Ammon's horn (tissue), 1 donor: Measurements from ENCODE around the gene HMX3.

ENCODE experiments used
- DNase-seq: peaks from one replicate; pipeline ENCODE4 v3.0.0-alpha.2; 2016; ENCODE audit warnings: low spot score

Gene HMX3

DNA sequence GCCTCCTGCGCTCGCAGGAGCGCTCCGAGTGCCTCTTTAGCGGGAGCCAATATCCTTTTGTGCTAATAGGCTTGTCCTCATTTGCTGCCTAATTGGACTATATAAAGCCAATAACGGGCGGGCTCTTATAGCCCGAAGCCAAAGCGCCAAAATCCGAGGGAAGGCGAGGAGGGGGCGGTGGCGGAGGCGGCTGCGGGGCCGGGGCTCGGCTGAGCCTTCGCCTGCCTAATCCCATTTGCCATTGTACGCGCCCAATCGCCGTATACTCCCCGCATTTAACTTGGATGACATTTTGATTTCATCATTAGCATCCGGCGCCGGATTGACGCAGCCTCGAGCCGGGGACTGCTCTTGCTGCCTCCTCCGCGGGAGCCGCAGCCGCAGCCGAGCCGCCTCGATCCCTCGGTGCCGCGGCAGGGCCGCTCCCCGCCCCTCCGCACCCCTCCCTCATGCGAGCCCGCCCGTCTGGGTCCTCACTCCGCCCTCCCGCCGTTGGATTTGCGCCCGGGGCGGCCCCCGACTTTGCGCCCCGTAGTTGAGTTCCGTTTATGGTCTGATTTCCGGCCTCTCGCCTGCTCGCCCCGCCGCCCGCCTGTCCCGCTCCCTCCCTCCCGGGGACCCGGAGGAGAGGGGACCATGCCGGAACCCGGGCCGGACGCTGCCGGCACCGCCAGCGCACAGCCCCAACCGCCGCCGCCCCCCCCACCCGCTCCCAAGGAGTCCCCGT lies at the start of gene HMX3:
Gene HMX3 (plus strand): TSS at position 556 of the 727 bp plus-strand sequence. CDS start 81 bp downstream, at position 637.
- DNase-seq = no peak

GRCh38 chr10:123086281-123086680 lies 49.5 kb upstream of the HMX3 start:
- no peak for DNase-seq

GRCh38 chr10:123087348-123087747 lies 48.4 kb upstream of the HMX3 start:
- no peak for DNase-seq

DNA sequence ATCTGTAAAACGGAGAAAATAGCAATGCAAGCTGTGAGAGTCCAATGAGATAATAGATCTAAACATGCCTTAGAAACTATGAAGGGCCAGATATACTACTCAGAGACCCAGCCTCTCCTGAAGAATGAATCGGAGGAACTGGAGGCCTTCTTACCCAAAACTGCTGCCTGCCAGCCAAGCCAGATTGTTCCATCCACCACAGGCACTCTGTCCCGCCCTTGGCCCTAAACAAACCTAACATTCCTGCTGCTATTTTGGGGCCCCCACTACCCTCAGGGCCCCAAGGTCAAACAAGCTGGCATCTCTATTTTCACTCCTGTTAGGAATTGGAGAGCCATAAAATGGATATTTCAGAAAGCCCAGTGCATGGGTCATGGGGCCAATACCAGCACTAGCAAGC lies 48.0 kb upstream of the HMX3 start:
- no peak for DNase-seq

GRCh38 chr10:123092635-123093414 lies 42.9 kb upstream of the HMX3 start:
- DNase-seq = no peak

DNA sequence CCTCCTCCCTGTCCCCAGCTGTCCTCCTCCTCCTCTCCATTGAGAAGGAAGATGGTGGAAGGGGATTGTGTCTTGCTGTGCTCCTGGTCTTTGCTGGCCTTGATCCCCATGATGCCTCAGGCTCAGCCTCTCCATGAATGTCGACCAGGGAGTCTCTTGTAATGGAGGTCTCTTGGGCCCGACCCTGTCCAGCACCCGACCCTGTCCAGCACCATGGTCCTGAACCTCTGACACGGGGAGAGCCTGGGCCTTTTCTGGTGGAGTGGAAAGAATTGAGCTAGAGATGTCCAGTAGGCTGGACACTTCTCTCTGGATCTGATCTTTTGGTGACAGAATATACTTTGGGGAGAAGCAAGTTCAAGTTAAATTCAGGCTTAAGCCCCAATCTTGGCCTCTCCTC lies 42.3 kb upstream of the HMX3 start:
- no peak for DNase-seq

DNA sequence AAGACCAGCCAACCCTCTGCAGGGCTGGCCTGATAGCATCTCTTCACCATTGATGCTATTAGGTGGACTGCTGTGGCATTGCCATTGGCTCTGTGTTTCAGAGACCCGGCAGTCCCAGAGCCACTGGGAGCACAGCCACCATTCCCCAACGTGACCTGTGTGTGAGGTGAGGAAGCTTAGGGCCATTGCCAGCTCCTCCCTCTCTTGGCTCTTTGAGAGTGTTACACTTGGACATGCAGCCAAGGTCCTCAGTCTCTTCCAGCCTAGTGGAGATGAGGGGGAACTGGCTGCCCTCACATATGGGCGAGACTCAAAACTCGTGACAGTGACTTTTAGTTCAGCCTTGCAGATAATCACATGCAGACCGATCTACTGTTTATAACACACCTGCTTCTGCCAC lies 39.3 kb upstream of the HMX3 start:
- peak; percentile 18 for DNase-seq

GRCh38 chr10:123097039-123097438 lies 38.7 kb upstream of the HMX3 start:
- no peak for DNase-seq

GRCh38 chr10:123100030-123100762 lies 35.6 kb upstream of the HMX3 start:
- DNase-seq = no peak

DNA sequence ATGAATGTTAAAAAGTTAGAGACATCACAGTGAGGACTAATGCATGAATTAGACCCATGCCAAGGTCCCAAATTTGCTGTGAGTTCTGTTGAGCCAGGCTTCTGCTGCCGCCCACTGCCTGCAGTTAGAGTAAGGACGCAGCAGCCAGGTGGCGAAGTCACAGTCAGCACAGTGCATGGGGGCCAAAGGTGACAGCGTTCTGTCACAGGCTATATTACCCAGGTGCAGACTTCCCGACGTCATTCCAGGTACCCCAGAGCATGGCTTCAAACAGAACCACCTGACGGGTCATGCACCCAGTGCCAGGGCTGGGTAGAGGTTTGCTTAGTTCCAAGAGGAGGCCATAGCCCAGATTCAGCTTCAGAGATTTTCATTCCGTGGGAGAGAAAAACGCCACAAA lies 33.9 kb upstream of the HMX3 start:
- DNase-seq = no peak

- DNase-seq = no peak
These were observed 33.1 kb upstream of the HMX3 start for GRCh38 chr10:123102673-123103072.

DNA sequence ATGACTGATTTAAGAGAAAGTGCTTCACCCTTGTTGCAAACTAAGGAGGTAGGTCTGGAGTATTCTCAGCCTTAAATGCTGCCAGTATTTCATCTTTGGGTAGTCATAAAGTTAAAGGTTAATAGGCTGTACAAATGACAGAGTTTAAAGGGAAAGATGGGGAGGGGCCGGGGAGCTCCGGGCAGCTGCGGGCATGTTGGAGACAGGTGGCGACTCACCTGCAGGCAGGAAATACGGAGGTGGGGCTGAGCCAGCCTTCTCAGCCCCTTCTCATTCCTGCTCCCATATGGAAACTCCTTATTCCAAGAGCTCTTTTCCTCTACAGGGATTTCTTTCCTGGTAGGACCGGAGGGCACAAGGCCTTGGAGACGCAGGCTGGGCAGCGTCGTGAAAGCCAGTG lies 31.8 kb upstream of the HMX3 start:
- DNase-seq = no peak

DNA sequence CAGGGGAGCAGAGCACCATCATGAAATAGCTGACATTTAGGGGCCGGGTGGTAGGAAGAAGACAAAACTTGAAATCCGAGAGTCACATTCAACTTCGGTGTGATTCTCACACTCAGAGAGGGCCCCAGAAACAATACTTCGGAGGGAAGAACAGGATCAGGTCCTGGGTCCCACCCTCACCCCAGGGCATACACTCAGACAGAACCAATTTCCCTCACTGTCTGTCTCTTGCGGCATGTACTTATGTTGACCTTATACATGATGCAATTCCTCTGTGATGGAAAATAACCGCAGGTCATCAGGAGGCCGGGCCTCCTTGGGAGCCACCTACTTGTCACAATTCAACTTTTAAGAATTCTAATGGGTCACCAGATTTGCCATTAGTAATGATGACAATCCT lies 26.3 kb upstream of the HMX3 start:
- no peak for DNase-seq

DNA sequence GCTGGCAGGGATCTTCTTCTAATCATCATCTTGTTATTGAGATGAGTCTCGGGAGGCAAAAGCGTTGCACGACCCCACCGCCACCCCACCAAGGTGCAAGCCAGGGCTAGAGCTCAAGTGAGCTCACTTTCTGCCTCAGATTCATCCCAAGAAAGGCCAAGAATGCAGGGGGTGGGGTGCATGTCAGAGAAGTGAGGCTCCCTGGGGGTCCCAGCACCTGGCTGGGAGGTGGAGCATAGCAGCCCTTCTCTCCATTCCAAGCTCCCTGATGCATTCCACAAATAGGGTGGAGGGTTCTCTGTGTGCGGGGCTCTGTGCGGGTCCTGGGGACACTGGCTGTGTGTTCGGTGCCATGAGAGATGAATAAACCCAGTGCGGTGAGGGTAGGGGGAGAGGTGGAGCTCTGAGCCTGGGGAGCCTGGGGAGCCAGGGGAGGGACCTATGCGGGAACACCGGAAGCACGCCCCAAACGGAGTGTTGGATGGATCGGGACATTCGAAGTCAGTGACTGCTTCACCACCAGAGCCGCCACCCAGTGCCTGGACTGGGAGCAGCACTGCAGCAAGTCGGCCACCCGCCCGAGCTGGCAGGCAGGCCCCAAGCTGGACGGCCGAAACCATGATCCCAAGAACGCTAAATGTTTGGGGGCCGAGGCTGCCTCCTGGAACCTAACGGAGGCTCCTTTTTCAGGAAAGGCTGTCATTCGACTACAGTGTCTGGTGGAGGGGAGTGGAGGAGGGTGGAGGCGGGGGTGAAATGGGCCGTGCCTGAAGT lies 17.9 kb upstream of the HMX3 start:
- DNase-seq = peak; percentile 38

DNA sequence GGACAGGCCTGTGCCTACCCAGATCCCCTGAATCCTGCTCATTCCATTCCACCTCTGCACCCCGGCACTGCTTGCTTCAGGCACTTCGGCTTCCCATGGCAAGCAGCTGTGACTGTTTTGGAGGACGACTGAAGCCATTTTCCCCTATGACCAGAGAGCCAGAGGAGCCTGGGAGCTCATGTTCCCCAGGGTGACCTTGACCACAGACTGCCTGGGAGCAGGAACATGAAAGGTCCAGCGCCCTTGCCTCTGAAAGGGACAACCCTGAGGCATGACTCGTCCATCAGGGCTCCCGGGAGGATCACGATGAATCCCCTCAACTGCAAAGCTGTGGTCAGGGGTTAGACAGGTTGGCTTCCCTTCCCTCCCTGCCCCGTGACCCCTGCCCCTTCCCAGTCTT lies 16.7 kb upstream of the HMX3 start:
- DNase-seq = no peak

- no peak for DNase-seq
These were observed 9.5 kb upstream of the HMX3 start for GRCh38 chr10:123126246-123126645.

- DNase-seq = no peak
These were observed 6.0 kb upstream of the HMX3 start for GRCh38 chr10:123129618-123130271.

DNA sequence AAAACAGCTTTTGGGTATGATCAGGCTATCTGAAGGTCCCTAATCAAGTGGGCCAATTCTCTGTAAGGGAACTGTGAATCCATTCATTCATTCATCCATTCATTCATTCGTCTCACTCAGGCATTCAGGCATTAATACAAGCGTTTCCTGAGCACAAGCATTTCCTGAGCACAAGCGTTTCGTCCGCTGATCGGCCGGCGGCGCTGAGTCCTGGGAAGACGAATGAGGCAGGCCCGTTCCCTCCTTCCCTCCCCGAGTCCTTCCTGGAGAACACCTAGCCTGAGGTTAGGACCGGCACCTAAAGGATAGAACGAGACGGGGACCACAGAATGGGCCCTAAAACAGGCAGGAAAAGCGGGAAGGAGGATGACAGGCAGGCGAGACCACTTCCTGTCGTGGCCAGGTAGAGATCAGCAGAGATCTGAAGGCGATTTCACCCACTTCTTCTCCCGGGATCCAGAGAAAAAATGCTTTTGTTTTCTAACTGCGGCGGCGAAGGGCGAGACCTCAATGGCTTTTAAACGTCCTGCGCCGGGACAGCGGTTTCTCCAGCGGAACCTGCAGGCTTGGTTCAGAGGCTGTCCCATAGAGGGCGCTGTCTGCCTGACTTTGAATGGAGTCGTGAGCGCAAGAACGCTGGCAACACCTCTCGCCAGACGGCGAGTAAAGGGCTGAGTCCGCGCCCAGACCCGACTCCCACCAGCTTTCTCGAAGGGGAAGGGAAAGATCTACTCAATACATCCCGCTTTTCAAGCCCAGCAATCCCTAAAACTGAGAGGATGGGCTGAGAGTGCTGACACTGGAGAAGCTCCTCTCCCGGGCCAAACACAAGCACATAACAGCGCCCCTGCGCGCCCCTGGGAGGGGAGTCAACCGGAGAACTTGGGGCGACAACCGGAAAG lies 2.9 kb upstream of the HMX3 start:
- peak; percentile 89 for DNase-seq

- DNase-seq = no peak
These were observed 2.0 kb upstream of the HMX3 start for GRCh38 chr10:123133541-123134342.
